ENCODE measurements around the gene DLGAP1.
A peak's percentile ranks its signal among the peaks of the same experiment; 100 is the strongest.

DLGAP1 gene

GRCh38 chr18:4143585-4143984 lies 311.5 kb downstream of the DLGAP1 start:
- no peak for DNase-seq

GRCh38 chr18:4142876-4143275 lies 312.2 kb downstream of the DLGAP1 start:
- no peak for DNase-seq

GRCh38 chr18:4134700-4135099 lies 320.4 kb downstream of the DLGAP1 start:
- DNase-seq = no peak

GRCh38 chr18:4130734-4131719 lies 324.1 kb downstream of the DLGAP1 start:
- no peak for DNase-seq

GRCh38 chr18:4126939-4127338 lies 328.2 kb downstream of the DLGAP1 start:
- no peak for DNase-seq

GRCh38 chr18:4125627-4126230 lies 329.4 kb downstream of the DLGAP1 start:
- DNase-seq = no peak

GRCh38 chr18:4125224-4125623 lies 329.9 kb downstream of the DLGAP1 start:
- DNase-seq = peak; percentile 87

GRCh38 chr18:4119813-4120212 lies 335.3 kb downstream of the DLGAP1 start:
- DNase-seq = no peak

GRCh38 chr18:4119127-4119648 lies 335.9 kb downstream of the DLGAP1 start:
- DNase-seq = no peak

GRCh38 chr18:4108016-4108415 lies 347.1 kb downstream of the DLGAP1 start:
- DNase-seq = peak; percentile 82

- DNase-seq = no peak
These were observed 348.0 kb downstream of the DLGAP1 start for GRCh38 chr18:4107049-4107467.

- DNase-seq = peak; percentile 79
These were observed 348.6 kb downstream of the DLGAP1 start for GRCh38 chr18:4106407-4107033.

GRCh38 chr18:4102901-4103300 lies 352.2 kb downstream of the DLGAP1 start:
- DNase-seq = no peak

- no peak for DNase-seq
These were observed 354.1 kb downstream of the DLGAP1 start for GRCh38 chr18:4101009-4101408.

GRCh38 chr18:4096486-4096885 lies 358.6 kb downstream of the DLGAP1 start:
- DNase-seq = peak; percentile 60

GRCh38 chr18:4093676-4094075 lies 361.4 kb downstream of the DLGAP1 start:
- no peak for DNase-seq

GRCh38 chr18:4084382-4084900 lies 370.7 kb downstream of the DLGAP1 start:
- no peak for DNase-seq

- DNase-seq = no peak
These were observed 376.9 kb downstream of the DLGAP1 start for GRCh38 chr18:4078246-4078645.

- no peak for DNase-seq
These were observed 377.4 kb downstream of the DLGAP1 start for GRCh38 chr18:4077721-4078120.

GRCh38 chr18:4077204-4077603 lies 377.9 kb downstream of the DLGAP1 start:
- DNase-seq = no peak

- no peak for DNase-seq
These were observed 380.5 kb downstream of the DLGAP1 start for GRCh38 chr18:4074647-4075046.

GRCh38 chr18:4069183-4069582 lies 385.9 kb downstream of the DLGAP1 start:
- no peak for DNase-seq

- DNase-seq = peak; percentile 57
These were observed 386.5 kb downstream of the DLGAP1 start for GRCh38 chr18:4068552-4069158.

Data from islet precursor cell (in vitro differentiated cells).